ENCODE results near the gene C11orf21. TPM values are rescaled to one million over a fixed set of nuclear protein-coding genes. Genes with fewer than 3 reads are reported as not detected.

Gene C11orf21
- total RNA-seq (100 to 1,000 TPM in 2 of 5 donors, 10 to 100 TPM in 3; 62.3 to 133 (median 88.9) TPM), total RNA-seq (1.6 to 152 (median 34.6) reads per million in 29 experiments)
- total RNA-seq (2013) = 98.4 TPM

DNA sequence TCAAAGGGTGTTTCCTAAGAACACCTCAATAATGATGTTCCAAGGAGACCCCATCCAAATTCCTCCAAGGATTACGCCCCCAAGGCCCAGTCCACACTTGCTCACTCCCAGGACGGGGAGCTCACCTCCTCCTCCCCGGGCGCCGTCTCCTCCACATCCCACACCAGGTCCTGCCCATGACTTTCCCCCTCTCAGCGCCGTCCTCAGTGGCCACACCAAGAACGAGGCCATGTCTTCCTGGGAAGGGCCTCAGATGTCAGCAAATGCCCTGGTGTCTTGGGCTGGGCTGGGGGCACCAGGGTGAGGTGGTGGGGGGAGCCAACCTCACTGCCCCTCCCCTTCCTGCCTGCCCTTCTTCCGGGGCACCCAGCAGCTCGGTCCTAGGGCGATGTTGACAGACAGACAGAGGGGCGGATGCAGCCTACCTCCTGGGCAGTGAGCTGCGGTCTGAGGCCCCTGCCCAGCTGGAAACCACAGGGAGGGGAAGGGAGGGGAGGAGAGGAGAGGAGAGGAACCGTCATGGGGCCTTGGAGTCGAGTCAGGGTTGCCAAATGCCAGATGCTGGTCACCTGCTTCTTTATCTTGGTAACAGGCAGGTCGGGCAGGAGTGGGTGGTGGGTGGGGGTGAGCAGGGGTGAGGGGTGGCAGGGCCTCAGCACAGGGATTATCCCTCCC lies at the start of gene C11orf21, which contains the start of gene TSPAN32:
Gene C11orf21, minus strand, starts transcription at position 288 of the 675 bp plus-strand sequence. Its CDS starts 110 bp downstream, at position 178.
Gene TSPAN32, plus strand, starts transcription at position 383 of the 675 bp plus-strand sequence. Its CDS starts 137 bp downstream, at position 520.
- H3K4me3 Mint-ChIP-seq = peak within 1 kb of the TSS; percentile 89 to 98 (median 92)
- no peaks in the 10 kb centered on the region for H3K9me3 Mint-ChIP-seq
- ATAC-seq (replicated peaks in 1 of 4) (peak; percentile 63 to 76 (median 66)), DNase-seq (peak in 33 of 35 experiments; percentile 19 to 74 (median 54))
- peaks cover 48 to 78% (median 71%) of the 10 kb centered on the region in 3 donors for H3K4me1 Mint-ChIP-seq
- ChIA-PET CTCF (interaction anchor here (0.5 to 1.5 kb wide), 4 partner anchors 83 to 230 kb away, joined by 3 to 7 read pairs (median 3); no protein-coding TSS in a partner anchor), POLR2A (interaction anchor here in 1 of 2 donors (0.5 kb wide), 1 partner anchor 1081 kb away, joined by 8 read pairs; no protein-coding TSS in a partner anchor)
- Histone ChIP-seq H3K4me1 (ENCODE audit: control insufficient read depth in 1 of 2, extremely low read depth in 1 of 2, insufficient read depth in 2 of 2, low read length in 2 of 2) (peaks cover 44 to 97% of the 10 kb centered on the region in 2 experiments), H3K27ac (ENCODE audit: low read length) (peak within 1 kb of the TSS; percentile 74), H3K36me3 (ENCODE audit: control insufficient read depth in 2 of 2, extremely low read depth in 1 of 2, insufficient read depth in 1 of 2, low read length in 1 of 2) (peaks cover 9 to 29% of the 10 kb centered on the region in 2 donors), H3K4me3 (ENCODE audit: control insufficient read depth in 1 of 2, extremely low read depth in 1 of 2, low read length in 1 of 2) (peak within 1 kb of the TSS; percentile 76 to 81), H3K9me3 (no peaks in the 10 kb centered on the region), H3K27me3 (replicated peaks in 1 of 2; ENCODE audit: control insufficient read depth in 2 of 2, extremely low read depth in 1 of 2, insufficient read depth in 2 of 2, low read length in 1 of 2) (no peaks in the 10 kb centered on the region)
- WGBS (ENCODE audit: insufficient coverage) = 0% methylated on average over 2 of the region's 16 CpGs
- H3K36me3 Mint-ChIP-seq = peaks cover 6% of the 10 kb centered on the region
- peak within 1 kb of the TSS; percentile 96 to 99 for H3K27ac Mint-ChIP-seq
- no peaks in the 10 kb centered on the region for H3K27me3 Mint-ChIP-seq

DNA sequence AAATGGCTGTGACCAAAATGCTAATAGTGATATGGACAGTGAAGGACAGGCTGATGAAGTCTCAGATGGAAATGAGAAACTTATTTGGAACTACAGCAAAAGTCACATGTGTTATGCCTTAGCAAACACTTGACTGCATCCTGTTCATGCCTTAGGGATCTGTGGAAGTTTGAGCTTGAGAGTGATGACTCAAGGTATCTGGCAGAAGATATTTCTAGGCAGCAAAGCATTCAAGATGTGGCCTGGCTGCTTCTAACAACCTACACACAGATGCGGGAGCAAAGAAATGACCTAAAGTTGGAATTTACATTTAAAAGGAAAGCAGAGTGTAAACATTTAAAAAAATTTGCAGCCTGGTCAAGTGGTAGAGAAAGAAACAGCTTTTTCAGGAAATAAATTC lies 47.3 kb upstream of the C11orf21 start:
- ATAC-seq (replicated peaks in 1 of 4) = no peak
- CTCF ChIA-PET = no interaction called here
- no peak overlapping the region for H3K4me3 ChIP-seq (ENCODE audit: control insufficient read depth in 1 of 2, extremely low read depth in 1 of 2, low read length in 1 of 2)

DNA sequence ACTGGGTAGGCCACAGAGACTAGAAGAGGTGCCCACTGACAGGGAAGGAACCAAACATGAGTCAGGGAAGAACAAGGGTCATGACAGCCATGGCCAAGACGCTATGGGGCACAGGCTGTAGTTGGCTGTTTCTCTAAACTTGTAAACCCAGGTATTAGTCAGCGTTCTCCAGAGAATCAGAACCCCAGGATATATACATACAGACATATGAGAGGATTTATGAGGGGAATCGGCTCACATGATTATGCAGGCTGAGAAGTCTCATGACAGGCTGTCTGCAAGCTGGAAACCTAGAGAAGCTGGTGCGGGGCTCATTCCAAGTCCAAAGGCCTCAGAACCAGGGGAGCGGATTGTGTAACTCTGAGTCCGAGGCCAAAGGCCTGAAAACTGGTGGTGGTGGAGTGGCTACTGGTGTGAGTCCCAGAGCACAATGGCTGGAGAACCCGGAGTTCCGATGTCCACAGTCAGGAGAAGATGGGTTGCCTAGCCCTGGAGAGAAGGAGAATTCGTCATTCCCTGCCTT lies 45.7 kb upstream of the C11orf21 start:
- no peaks in the 10 kb centered on the region for H3K4me1 Mint-ChIP-seq
- POLR2A ChIA-PET = no interaction called here
- H3K36me3 Mint-ChIP-seq = peaks cover 9% of the 10 kb centered on the region
- H3K4me1 ChIP-seq (ENCODE audit: control insufficient read depth in 1 of 2, extremely low read depth in 1 of 2, insufficient read depth in 2 of 2, low read length in 2 of 2) = no peaks in the 10 kb centered on the region
- no peak overlapping the region for H3K27ac Mint-ChIP-seq
- ATAC-seq (replicated peaks in 1 of 4) (no peak), DNase-seq (no peak)
- no peak overlapping the region for H3K4me3 ChIP-seq (ENCODE audit: control insufficient read depth in 1 of 2, extremely low read depth in 1 of 2, low read length in 1 of 2)
- H3K27ac ChIP-seq (ENCODE audit: low read length) = no peak overlapping the region
- H3K9me3 ChIP-seq = no peaks in the 10 kb centered on the region
- no peaks in the 10 kb centered on the region for H3K27me3 Mint-ChIP-seq
- H3K4me3 Mint-ChIP-seq = no peak overlapping the region
- CTCF ChIA-PET = no interaction called here
- 100% methylated on average over 3 of the region's 9 CpGs for WGBS (ENCODE audit: insufficient coverage)
- H3K9me3 Mint-ChIP-seq = peaks cover 4 to 18% (median 14%) of the 10 kb centered on the region in 3 donors
- no peaks in the 10 kb centered on the region for H3K36me3 ChIP-seq (ENCODE audit: control insufficient read depth in 2 of 2, extremely low read depth in 1 of 2, insufficient read depth in 1 of 2, low read length in 1 of 2)
- no peaks in the 10 kb centered on the region for H3K27me3 ChIP-seq (replicated peaks in 1 of 2; ENCODE audit: control insufficient read depth in 2 of 2, extremely low read depth in 1 of 2, insufficient read depth in 2 of 2, low read length in 1 of 2)

More for the DNA sequence above, 47.3 kb upstream of the C11orf21 start:
- POLR2A ChIA-PET = no interaction called here
- Mint-ChIP-seq H3K36me3 (peaks cover 4% of the 10 kb centered on the region), H3K27me3 (no peaks in the 10 kb centered on the region), H3K4me1 (no peaks in the 10 kb centered on the region), H3K27ac (no peak overlapping the region), H3K4me3 (no peak overlapping the region), H3K9me3 (peaks cover 4 to 15% (median 14%) of the 10 kb centered on the region in 3 donors)
- no CpG with 5 or more reads among the region's 1 CpG for WGBS (ENCODE audit: insufficient coverage)
- Histone ChIP-seq H3K36me3 (ENCODE audit: control insufficient read depth in 2 of 2, extremely low read depth in 1 of 2, insufficient read depth in 1 of 2, low read length in 1 of 2) (no peaks in the 10 kb centered on the region), H3K4me1 (ENCODE audit: control insufficient read depth in 1 of 2, extremely low read depth in 1 of 2, insufficient read depth in 2 of 2, low read length in 2 of 2) (no peaks in the 10 kb centered on the region), H3K9me3 (no peaks in the 10 kb centered on the region), H3K27ac (ENCODE audit: low read length) (no peak overlapping the region), H3K27me3 (replicated peaks in 1 of 2; ENCODE audit: control insufficient read depth in 2 of 2, extremely low read depth in 1 of 2, insufficient read depth in 2 of 2, low read length in 1 of 2) (no peaks in the 10 kb centered on the region)
- no peak for DNase-seq

DNA sequence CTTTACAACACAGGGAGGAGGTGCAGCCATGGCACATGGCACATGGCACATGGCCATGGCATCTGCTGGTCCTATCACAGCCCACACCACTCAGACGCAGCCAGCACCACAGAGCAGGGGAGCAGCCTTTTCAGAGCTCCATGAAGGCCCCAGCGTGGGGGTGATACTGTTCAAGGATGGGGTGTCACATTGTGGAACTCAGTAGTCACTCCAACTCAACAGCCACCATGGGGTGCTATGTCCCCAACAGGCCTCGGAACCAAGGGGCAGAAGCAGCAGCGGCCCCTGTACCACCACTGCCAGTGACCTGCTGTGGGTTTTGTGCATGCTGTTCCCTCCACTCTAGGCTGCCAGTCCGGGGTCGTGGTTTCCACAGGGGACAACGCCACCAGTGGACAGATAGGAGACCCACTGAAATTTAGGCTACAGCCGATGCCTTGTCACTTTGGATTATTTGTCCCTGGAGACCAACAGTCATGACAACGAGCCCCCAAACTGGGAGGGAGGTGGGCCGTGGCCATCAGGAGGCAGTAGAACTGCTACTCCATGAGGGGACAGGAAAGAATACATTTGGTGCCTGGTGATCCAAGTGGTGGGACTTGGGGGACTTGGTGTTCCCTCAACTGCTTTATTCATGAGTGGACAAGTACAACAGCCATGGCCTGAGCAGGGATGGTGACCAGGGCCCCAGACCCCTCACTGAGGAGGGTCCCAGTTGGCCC lies 45.0 kb upstream of the C11orf21 start:
- CTCF ChIA-PET = no interaction called here
- no peaks in the 10 kb centered on the region for H3K4me1 Mint-ChIP-seq
- DNase-seq (no peak), ATAC-seq (replicated peaks in 1 of 4) (no peak)
- Histone ChIP-seq H3K36me3 (ENCODE audit: control insufficient read depth in 2 of 2, extremely low read depth in 1 of 2, insufficient read depth in 1 of 2, low read length in 1 of 2) (no peaks in the 10 kb centered on the region), H3K9me3 (no peaks in the 10 kb centered on the region), H3K4me3 (ENCODE audit: control insufficient read depth in 1 of 2, extremely low read depth in 1 of 2, low read length in 1 of 2) (no peak overlapping the region), H3K27me3 (replicated peaks in 1 of 2; ENCODE audit: control insufficient read depth in 2 of 2, extremely low read depth in 1 of 2, insufficient read depth in 2 of 2, low read length in 1 of 2) (no peaks in the 10 kb centered on the region), H3K27ac (ENCODE audit: low read length) (no peak overlapping the region), H3K4me1 (ENCODE audit: control insufficient read depth in 1 of 2, extremely low read depth in 1 of 2, insufficient read depth in 2 of 2, low read length in 2 of 2) (no peaks in the 10 kb centered on the region)
- WGBS (ENCODE audit: insufficient coverage) = 87% methylated on average over 8 of the region's 10 CpGs
- H3K27ac Mint-ChIP-seq = no peak overlapping the region
- H3K36me3 Mint-ChIP-seq = peaks cover 10% of the 10 kb centered on the region
- H3K4me3 Mint-ChIP-seq = no peak overlapping the region
- no peaks in the 10 kb centered on the region for H3K27me3 Mint-ChIP-seq
- peaks cover 4 to 19% (median 14%) of the 10 kb centered on the region in 3 donors for H3K9me3 Mint-ChIP-seq
- POLR2A ChIA-PET = no interaction called here

DNA sequence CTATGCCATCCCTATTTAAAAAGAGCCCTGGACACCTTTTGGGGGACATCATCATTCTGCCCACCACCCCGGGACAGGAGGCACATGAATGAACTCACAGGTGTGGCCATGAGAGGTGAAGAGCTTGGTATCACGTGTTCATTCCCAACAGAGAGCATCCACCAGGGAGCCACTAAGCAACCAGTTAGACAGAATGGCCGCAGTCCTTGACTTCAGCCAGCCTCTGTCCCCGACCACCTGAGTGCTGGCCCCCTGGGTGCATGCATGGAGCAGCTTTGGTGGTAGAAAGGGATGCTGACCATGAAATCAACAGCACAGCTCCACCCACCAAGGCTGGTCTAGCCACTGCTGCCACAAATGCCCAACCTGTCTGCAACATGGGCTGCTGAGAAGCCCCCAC lies 44.3 kb upstream of the C11orf21 start:
- Histone ChIP-seq H3K9me3 (no peaks in the 10 kb centered on the region), H3K36me3 (ENCODE audit: control insufficient read depth in 2 of 2, extremely low read depth in 1 of 2, insufficient read depth in 1 of 2, low read length in 1 of 2) (no peaks in the 10 kb centered on the region), H3K4me3 (ENCODE audit: control insufficient read depth in 1 of 2, extremely low read depth in 1 of 2, low read length in 1 of 2) (no peak overlapping the region), H3K27me3 (replicated peaks in 1 of 2; ENCODE audit: control insufficient read depth in 2 of 2, extremely low read depth in 1 of 2, insufficient read depth in 2 of 2, low read length in 1 of 2) (no peaks in the 10 kb centered on the region), H3K27ac (ENCODE audit: low read length) (no peak overlapping the region), H3K4me1 (ENCODE audit: control insufficient read depth in 1 of 2, extremely low read depth in 1 of 2, insufficient read depth in 2 of 2, low read length in 2 of 2) (no peaks in the 10 kb centered on the region)
- ChIA-PET CTCF (interaction anchor here in 1 of 2 donors (0.6 kb wide), 1 partner anchor 59 kb away, joined by 3 read pairs; no protein-coding TSS in a partner anchor), POLR2A (no interaction called here)
- ATAC-seq (replicated peaks in 1 of 4) (no peak), DNase-seq (no peak)
- H3K4me1 Mint-ChIP-seq = no peaks in the 10 kb centered on the region
- no CpG with 5 or more reads among the region's 4 CpGs for WGBS (ENCODE audit: insufficient coverage)
- peaks cover 4 to 19% (median 14%) of the 10 kb centered on the region in 3 donors for H3K9me3 Mint-ChIP-seq
- H3K27ac Mint-ChIP-seq = no peak overlapping the region
- peaks cover 10% of the 10 kb centered on the region for H3K36me3 Mint-ChIP-seq
- H3K4me3 Mint-ChIP-seq = no peak overlapping the region
- no peaks in the 10 kb centered on the region for H3K27me3 Mint-ChIP-seq

DNA sequence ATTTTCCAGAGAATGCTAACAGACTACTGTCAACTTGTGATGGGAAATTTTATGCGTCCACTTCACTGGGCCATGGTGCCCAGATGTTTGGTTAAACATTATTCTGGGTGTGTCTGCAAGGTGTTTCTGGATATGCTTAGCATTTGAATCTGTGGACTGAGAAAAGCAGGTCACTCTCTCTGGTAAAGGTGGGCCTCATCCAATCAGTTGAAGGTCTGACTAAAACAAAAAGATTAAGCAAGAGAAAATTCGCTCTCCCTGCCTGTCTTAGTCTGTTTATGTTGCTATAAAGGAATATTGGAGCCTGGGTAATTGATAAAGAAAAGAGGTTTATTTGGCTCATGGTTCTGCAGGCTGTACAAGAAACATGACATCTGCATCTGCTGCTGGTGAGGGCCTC lies 43.3 kb upstream of the C11orf21 start:
- CTCF ChIA-PET = no interaction called here
- DNase-seq (no peak), ATAC-seq (replicated peaks in 1 of 4) (no peak)
- peaks cover under 1 to 19% (median 11%) of the 10 kb centered on the region in 3 donors for H3K9me3 Mint-ChIP-seq
- WGBS (ENCODE audit: insufficient coverage) = 100% methylated on average over 1 of the region's 2 CpGs
- no peaks in the 10 kb centered on the region for H3K9me3 ChIP-seq
- no peaks in the 10 kb centered on the region for H3K27me3 Mint-ChIP-seq
- H3K4me1 ChIP-seq (ENCODE audit: control insufficient read depth in 1 of 2, extremely low read depth in 1 of 2, insufficient read depth in 2 of 2, low read length in 2 of 2) = no peaks in the 10 kb centered on the region
- POLR2A ChIA-PET = no interaction called here
- H3K4me1 Mint-ChIP-seq = no peaks in the 10 kb centered on the region
- H3K4me3 ChIP-seq (ENCODE audit: control insufficient read depth in 1 of 2, extremely low read depth in 1 of 2, low read length in 1 of 2) = no peak overlapping the region
- no peak overlapping the region for H3K4me3 Mint-ChIP-seq
- no peak overlapping the region for H3K27ac ChIP-seq (ENCODE audit: low read length)
- H3K27ac Mint-ChIP-seq = no peak overlapping the region
- H3K36me3 ChIP-seq (ENCODE audit: control insufficient read depth in 2 of 2, extremely low read depth in 1 of 2, insufficient read depth in 1 of 2, low read length in 1 of 2) = no peaks in the 10 kb centered on the region
- peaks cover 10% of the 10 kb centered on the region for H3K36me3 Mint-ChIP-seq
- no peaks in the 10 kb centered on the region for H3K27me3 ChIP-seq (replicated peaks in 1 of 2; ENCODE audit: control insufficient read depth in 2 of 2, extremely low read depth in 1 of 2, insufficient read depth in 2 of 2, low read length in 1 of 2)

Measured in T-cell (primary cell).